Measurements from ENCODE around the gene MAP4K2. TPM values are rescaled to one million over a fixed set of nuclear protein-coding genes. Genes with fewer than 3 reads are reported as not detected.

Gene MAP4K2
- total RNA-seq, 2 experiments from 2014 or later: 92.0 to 96.2 TPM

DNA sequence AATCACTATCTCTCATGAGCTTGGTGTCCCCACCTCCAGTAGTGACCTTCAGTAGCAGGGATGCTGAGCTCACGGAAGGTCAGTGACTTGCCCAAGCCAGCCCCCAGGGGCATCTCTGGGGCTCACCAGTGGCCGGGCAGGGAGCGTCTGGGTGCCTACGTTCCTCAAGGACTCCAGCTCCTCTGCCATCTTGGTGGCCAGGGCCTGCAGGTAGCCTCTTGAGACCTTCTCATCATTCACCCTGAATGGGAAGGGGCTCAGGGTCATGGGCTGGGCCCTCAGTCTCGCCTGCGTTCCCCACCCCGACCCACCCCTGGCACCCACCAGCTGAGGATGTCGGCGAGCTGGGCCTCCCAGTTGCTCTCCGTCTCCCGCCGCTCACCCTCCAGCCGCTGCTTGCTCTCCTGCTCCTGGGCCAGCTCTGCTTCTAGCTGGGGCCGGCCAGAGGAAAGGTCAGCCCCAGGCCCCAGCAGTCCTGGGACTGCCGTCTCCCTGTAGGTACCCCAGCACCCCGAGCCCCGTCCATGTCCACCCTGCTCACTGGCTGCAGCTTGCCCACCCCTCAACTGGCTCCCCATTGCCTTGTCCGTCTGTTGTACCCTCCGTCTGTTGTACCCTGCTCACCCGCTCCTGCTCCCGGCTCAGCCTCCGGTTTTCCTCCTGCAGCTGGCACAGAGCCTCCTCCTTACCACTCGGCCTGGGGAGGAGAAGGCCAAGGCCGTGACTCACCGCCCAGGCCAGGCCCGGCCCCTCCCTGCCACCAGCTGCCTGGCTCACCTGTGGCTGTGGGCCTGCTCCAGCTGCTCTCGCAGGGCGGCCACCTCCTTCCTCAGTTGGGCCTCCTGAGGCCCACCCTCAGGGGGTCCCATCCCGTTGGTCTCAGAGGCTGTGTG is 32.0 kb upstream of the MAP4K2 start:
- POLR2A ChIA-PET: no interaction called here
- DNase-seq (no peak), ATAC-seq (ENCODE audit: low read depth) (no peak)
- no peaks in the 10 kb centered on the region for H3K36me3 Mint-ChIP-seq
- H3K4me3 Mint-ChIP-seq: no peak overlapping the region
- no peak overlapping the region for H3K27ac Mint-ChIP-seq
- H3K27me3 Mint-ChIP-seq: no peaks in the 10 kb centered on the region
- peaks cover 4% of the 10 kb centered on the region for H3K4me1 Mint-ChIP-seq
- no peaks in the 10 kb centered on the region for H3K9me3 Mint-ChIP-seq

DNA sequence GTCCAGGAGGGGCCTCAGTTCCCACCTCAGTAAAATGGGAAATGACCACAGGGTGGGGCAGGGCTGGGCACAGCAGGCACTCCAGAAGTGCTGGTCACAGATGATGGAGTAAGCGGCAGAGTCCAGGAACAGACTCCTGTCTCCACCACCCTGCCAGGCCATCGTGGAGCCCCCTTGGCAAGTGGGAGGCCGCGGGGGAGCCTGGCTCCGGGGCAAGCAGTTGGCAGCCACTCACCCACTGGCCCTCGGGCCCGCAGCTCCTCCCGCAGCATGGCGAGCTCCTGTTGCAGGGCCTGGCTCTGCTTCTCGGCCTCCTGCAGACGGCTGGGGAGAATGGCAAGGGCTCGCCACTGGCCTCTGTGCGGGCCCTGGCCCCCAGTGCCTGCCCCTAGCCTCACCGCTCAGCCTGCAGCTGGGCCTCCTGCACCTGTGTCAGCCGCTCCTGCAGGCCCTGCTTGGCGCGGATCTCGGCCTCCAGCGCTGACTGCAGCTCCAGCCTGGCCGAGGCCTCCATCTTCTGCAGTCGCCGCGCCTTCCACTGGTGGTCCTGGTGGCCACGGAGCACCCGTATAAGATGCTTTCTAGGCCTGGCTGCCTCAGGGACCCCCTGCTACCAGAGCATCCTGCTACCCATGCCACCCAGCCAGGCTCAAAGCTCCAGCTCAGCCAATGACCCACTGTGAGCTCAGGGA is 31.2 kb upstream of the MAP4K2 start:
- H3K27me3 Mint-ChIP-seq: no peaks in the 10 kb centered on the region
- no peak overlapping the region for H3K4me3 Mint-ChIP-seq
- POLR2A ChIA-PET: no interaction called here
- ATAC-seq (ENCODE audit: low read depth) (no peak), DNase-seq (no peak)
- peaks cover 4% of the 10 kb centered on the region for H3K4me1 Mint-ChIP-seq
- no peaks in the 10 kb centered on the region for H3K9me3 Mint-ChIP-seq
- no peak overlapping the region for H3K27ac Mint-ChIP-seq
- no peaks in the 10 kb centered on the region for H3K36me3 Mint-ChIP-seq

- H3K4me3 Mint-ChIP-seq: no peak overlapping the region
- no peaks in the 10 kb centered on the region for H3K36me3 Mint-ChIP-seq
- DNase-seq: no peak
- H3K9me3 Mint-ChIP-seq: no peaks in the 10 kb centered on the region
- POLR2A ChIA-PET: no interaction called here
- no peaks in the 10 kb centered on the region for H3K27me3 Mint-ChIP-seq
- H3K27ac Mint-ChIP-seq: no peak overlapping the region
- peaks cover 4% of the 10 kb centered on the region for H3K4me1 Mint-ChIP-seq
- ATAC-seq (ENCODE audit: low read depth): no peak
Observed at GRCh38 chr11:64833509-64833908, 30.5 kb upstream of the MAP4K2 start.

DNA sequence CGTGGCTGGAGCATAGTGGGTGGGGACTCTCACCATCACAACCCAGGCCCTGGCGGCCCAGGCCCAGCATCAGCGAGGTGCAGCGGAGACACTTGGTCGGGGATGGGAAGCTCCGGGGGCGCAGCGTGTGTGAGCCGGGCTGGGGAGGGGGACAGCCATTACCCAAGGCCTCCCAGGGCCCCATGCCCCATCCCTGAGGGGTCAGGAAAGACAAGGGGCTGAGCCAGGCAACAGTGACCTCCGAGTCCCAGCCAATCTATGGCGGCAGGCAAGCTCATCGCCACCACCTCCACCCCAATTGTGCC is 30.1 kb upstream of the MAP4K2 start:
- H3K27me3 Mint-ChIP-seq: no peaks in the 10 kb centered on the region
- no peaks in the 10 kb centered on the region for H3K9me3 Mint-ChIP-seq
- H3K36me3 Mint-ChIP-seq: no peaks in the 10 kb centered on the region
- no peak overlapping the region for H3K4me3 Mint-ChIP-seq
- ATAC-seq (ENCODE audit: low read depth) (no peak), DNase-seq (no peak)
- no peak overlapping the region for H3K27ac Mint-ChIP-seq
- POLR2A ChIA-PET: no interaction called here
- H3K4me1 Mint-ChIP-seq: peaks cover 4% of the 10 kb centered on the region

- no peak overlapping the region for H3K27ac Mint-ChIP-seq
- no peak overlapping the region for H3K4me3 Mint-ChIP-seq
- POLR2A ChIA-PET: no interaction called here
- DNase-seq (no peak), ATAC-seq (ENCODE audit: low read depth) (no peak)
- H3K27me3 Mint-ChIP-seq: no peaks in the 10 kb centered on the region
- H3K36me3 Mint-ChIP-seq: no peaks in the 10 kb centered on the region
- no peaks in the 10 kb centered on the region for H3K9me3 Mint-ChIP-seq
- H3K4me1 Mint-ChIP-seq: peaks cover 4% of the 10 kb centered on the region
Observed at GRCh38 chr11:64832467-64833197, 29.6 kb upstream of the MAP4K2 start.

DNA sequence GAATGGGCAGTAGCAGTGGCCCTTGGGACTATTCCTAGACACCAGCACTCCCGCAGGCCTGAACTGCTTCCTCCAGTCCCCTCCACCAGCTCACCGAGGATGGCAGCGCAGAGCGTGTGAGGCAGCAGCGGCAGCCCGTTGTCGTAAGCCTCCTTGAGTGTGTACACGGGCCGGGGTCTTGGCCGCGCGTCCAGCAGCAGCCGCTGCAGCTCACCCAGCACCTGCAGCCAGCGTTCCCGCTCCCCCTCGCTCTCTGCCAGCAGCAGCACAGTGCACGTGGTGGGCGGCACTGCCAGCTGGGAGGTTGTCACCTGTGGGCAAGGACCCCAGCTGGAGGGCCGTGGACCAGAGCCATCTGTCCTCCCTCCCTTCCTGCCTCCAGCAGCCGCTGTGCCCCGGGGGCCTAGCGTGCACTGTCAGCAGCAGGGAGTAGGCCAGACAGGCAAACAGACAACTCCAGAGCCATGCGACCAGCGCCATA is 28.4 kb upstream of the MAP4K2 start:
- H3K27me3 Mint-ChIP-seq: no peaks in the 10 kb centered on the region
- DNase-seq (no peak), ATAC-seq (ENCODE audit: low read depth) (no peak)
- H3K36me3 Mint-ChIP-seq: no peaks in the 10 kb centered on the region
- POLR2A ChIA-PET: no interaction called here
- no peak overlapping the region for H3K27ac Mint-ChIP-seq
- H3K9me3 Mint-ChIP-seq: no peaks in the 10 kb centered on the region
- H3K4me1 Mint-ChIP-seq: no peaks in the 10 kb centered on the region
- no peak overlapping the region for H3K4me3 Mint-ChIP-seq

DNA sequence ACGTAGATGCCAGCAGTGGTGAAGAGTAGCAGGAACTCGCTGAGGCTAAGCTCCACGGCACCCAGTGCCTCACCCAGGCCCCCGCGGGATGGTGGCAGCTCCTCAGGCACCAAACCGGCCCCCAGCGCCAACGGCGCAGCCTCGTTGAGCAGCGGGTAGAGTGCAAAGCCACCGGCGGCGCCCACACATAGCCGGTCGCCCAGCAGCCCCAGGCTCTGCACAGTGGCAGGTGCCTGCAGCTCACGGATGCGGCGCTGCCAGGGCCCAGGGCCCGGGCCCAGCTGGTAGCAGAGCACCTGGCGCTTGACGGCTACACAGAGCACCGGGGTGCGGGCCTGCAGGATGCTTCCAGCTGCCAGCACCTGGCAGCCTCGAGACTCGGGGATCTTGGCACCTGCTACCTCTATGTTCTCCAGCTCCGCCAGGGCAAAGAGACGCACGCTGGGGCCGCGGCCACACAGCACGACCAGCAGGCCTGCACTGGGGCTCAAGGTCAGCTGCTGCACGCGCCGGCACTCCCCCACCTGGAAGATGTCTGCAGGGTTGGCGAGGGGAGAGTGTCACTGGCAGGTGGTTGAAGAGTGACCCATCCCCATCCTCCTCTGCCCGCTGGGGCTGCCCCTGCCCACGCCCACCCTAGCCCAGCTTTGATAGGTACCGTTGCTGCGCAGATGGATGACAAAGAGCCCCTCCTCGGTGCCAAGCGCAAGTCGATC is 26.7 kb upstream of the MAP4K2 start:
- Mint-ChIP-seq H3K36me3 (no peaks in the 10 kb centered on the region), H3K4me3 (no peak overlapping the region), H3K9me3 (no peaks in the 10 kb centered on the region), H3K27ac (no peak overlapping the region), H3K27me3 (no peaks in the 10 kb centered on the region), H3K4me1 (no peaks in the 10 kb centered on the region)
- ATAC-seq (ENCODE audit: low read depth) (no peak), DNase-seq (no peak)
- POLR2A ChIA-PET: no interaction called here

- H3K4me3 Mint-ChIP-seq: no peak overlapping the region
- H3K27ac Mint-ChIP-seq: no peak overlapping the region
- no peaks in the 10 kb centered on the region for H3K27me3 Mint-ChIP-seq
- no peaks in the 10 kb centered on the region for H3K9me3 Mint-ChIP-seq
- no peaks in the 10 kb centered on the region for H3K36me3 Mint-ChIP-seq
- DNase-seq (no peak), ATAC-seq (ENCODE audit: low read depth) (no peak)
- POLR2A ChIA-PET: no interaction called here
- H3K4me1 Mint-ChIP-seq: no peaks in the 10 kb centered on the region
Observed at GRCh38 chr11:64827451-64827839, 24.4 kb upstream of the MAP4K2 start.

- ATAC-seq (ENCODE audit: low read depth) (no peak), DNase-seq (no peak)
- H3K4me1 Mint-ChIP-seq: no peaks in the 10 kb centered on the region
- H3K36me3 Mint-ChIP-seq: no peaks in the 10 kb centered on the region
- H3K4me3 Mint-ChIP-seq: no peak overlapping the region
- H3K27ac Mint-ChIP-seq: no peak overlapping the region
- no peaks in the 10 kb centered on the region for H3K27me3 Mint-ChIP-seq
- POLR2A ChIA-PET: interaction anchor here (0.7 kb wide), 1 partner anchor 10 kb away, joined by 5 read pairs; no protein-coding TSS in a partner anchor
- H3K9me3 Mint-ChIP-seq: no peaks in the 10 kb centered on the region
Observed at GRCh38 chr11:64826578-64827450, 23.8 kb upstream of the MAP4K2 start.

GRCh38 chr11:64826062-64826461 is 23.0 kb upstream of the MAP4K2 start:
- POLR2A ChIA-PET: interaction anchor here (0.7 kb wide), 1 partner anchor 10 kb away, joined by 5 read pairs; no protein-coding TSS in a partner anchor
- H3K36me3 Mint-ChIP-seq: no peaks in the 10 kb centered on the region
- no peak overlapping the region for H3K4me3 Mint-ChIP-seq
- DNase-seq (no peak), ATAC-seq (ENCODE audit: low read depth) (no peak)
- H3K27me3 Mint-ChIP-seq: no peaks in the 10 kb centered on the region
- no peaks in the 10 kb centered on the region for H3K4me1 Mint-ChIP-seq
- no peak overlapping the region for H3K27ac Mint-ChIP-seq
- no peaks in the 10 kb centered on the region for H3K9me3 Mint-ChIP-seq

DNA sequence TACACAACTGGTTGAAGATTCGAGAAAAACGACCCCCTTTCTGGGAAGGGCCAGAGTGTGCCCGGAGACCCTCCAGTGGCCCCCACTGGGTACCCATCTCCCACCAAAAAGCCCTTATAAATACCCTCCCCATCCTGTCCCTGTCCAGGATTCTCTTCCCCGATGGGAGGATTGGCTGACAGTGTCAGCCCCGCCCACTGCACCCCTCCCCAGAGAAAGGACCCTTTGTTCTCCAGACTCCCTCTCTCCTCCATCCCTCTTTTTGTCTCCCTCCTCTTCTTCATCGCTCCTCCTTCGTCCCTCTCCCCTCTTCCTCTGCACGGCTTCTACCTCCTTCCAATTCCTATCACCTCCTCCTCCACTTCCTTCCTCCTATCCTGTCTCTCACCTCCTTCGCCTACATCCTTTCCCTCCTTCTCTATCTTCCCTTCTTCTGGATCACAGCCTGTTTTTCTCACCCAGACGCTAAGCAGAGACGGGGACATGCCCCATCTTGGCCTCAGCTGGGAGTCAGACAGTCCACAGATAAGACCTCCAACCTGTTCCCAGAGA is 20.6 kb upstream of the MAP4K2 start:
- Mint-ChIP-seq H3K4me3 (no peak overlapping the region), H3K27me3 (no peaks in the 10 kb centered on the region), H3K27ac (no peak overlapping the region), H3K36me3 (no peaks in the 10 kb centered on the region), H3K9me3 (no peaks in the 10 kb centered on the region), H3K4me1 (no peaks in the 10 kb centered on the region)
- ATAC-seq (ENCODE audit: low read depth) (no peak), DNase-seq (no peak)
- POLR2A ChIA-PET: no interaction called here

DNA sequence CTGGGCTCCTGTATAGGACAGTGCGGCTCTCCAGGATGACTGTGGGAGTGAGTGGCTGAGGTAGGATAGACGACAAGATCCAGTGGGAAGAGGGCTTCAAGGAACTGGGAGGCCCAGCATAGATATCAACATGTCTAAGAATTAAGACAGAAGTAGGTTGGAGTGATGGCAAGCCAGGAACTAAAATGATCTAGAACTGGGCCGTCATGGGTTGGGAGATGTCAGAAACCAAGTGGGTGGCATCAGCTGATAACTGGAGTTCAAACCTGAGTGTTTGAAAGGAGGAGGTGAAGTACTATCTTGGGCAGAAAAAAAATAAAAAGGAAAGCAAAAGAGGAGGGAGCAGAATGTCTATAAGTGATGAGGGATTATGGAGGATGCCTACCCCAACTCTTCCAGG is 14.5 kb upstream of the MAP4K2 start:
- no peak for ATAC-seq (ENCODE audit: low read depth)
- H3K9me3 Mint-ChIP-seq: no peaks in the 10 kb centered on the region

More for the DNA sequence above, 14.5 kb upstream of the MAP4K2 start:
- no peak for DNase-seq
- H3K27ac Mint-ChIP-seq: peak overlapping the region; percentile 13
- H3K4me1 Mint-ChIP-seq: no peaks in the 10 kb centered on the region
- POLR2A ChIA-PET: no interaction called here
- no peaks in the 10 kb centered on the region for H3K36me3 Mint-ChIP-seq
- no peak overlapping the region for H3K4me3 Mint-ChIP-seq
- H3K27me3 Mint-ChIP-seq: peaks cover 1% of the 10 kb centered on the region
